DMS 273 (cell line): ENCODE results near the gene NAPEPLD.
"Not testable (repeated sequence)": the region's sequence is repeated elsewhere in the genome, so short reads cannot be mapped to it uniquely, and the experiment has no call there.

Experiments used
- DNase-seq: peaks from one replicate; lab custom pipeline; 2025; ENCODE audit not compliant: unreplicated experiment; lab: John Stamatoyannopoulos, UW

Gene NAPEPLD

DNA sequence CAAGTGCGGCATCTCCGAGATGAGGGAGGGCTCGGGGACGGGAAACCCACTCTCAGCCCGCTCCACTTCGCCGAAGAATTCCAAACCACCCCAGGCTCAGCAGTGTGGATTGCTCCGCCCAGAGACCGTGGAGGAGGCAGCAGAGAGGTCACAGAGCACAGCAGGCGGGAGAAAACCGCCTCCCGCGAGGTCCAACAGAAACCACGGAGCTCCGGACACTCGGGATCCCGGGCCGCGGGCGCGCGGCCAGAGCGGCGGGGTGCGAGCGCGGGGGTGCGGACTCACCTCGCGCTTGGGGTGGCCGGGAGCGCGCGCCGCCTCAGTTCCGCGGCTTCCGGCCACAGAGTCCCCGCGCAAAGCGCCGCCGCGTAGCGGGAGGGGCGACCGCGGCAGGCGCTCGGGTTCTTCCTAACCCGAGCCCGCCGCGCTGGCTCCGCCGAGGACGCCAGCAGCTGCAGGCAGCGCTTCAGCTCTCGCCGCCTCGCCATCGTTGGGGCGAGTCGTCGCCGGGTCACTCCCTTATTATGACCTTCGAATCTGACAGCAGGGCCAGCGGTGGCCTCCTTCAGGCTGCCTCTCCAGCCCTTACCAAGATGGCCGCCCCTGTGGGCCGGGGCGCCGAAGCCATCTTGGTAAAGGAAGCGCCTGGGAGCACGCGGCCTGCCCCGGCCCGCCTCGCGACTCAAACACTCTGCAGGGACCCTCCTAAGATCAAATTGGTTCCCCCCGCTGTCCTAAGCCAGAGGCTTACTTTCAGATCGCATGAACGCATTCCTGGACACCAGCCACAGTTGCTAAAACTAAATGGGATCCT is at the start of gene NAPEPLD:
TSS of gene NAPEPLD (minus strand) at position 106 of the 814 bp plus-strand sequence. CDS start 20,323 bp downstream, outside the sequence.
- DNase-seq = peak; percentile 98

- not testable (repeated sequence) for DNase-seq
Observed at GRCh38 chr7:103198079-103198478, 49.2 kb upstream of the NAPEPLD start.

GRCh38 chr7:103195364-103195763 is 46.5 kb upstream of the NAPEPLD start:
- DNase-seq = not testable (repeated sequence)

- DNase-seq = peak; percentile 72
Observed at GRCh38 chr7:103172415-103173146, 23.7 kb upstream of the NAPEPLD start.

- not testable (repeated sequence) for DNase-seq
Observed at GRCh38 chr7:103171695-103172414, 23.0 kb upstream of the NAPEPLD start.

GRCh38 chr7:103166921-103167544 is 18.1 kb upstream of the NAPEPLD start:
- not testable (repeated sequence) for DNase-seq

- not testable (repeated sequence) for DNase-seq
Observed at GRCh38 chr7:103163087-103163825, 14.4 kb upstream of the NAPEPLD start.

DNA sequence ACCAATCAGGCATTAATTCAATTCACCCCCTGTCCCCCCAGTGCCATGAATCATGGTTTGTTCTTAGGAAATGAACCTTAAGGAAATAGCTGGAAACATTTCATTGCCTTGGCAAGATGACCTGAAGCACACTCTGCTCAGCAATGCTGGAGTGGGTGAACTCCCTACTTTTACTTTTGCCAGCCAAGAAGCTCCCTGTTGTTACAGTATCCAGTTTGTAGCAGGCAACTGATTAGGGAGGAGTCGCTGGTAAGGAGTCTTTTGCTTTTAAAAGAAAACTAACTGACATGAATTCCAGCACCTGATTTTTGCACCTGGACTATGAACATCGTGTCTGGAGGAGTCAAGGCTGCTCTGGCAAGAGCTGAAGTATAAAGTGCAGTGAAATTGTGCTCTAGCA is 13.7 kb upstream of the NAPEPLD start:
- DNase-seq = not testable (repeated sequence)

- DNase-seq = not testable (repeated sequence)
Observed at GRCh38 chr7:103161998-103162616, 13.2 kb upstream of the NAPEPLD start.

- DNase-seq = not testable (repeated sequence)
Observed at GRCh38 chr7:103159072-103159471, 10.2 kb upstream of the NAPEPLD start.

DNA sequence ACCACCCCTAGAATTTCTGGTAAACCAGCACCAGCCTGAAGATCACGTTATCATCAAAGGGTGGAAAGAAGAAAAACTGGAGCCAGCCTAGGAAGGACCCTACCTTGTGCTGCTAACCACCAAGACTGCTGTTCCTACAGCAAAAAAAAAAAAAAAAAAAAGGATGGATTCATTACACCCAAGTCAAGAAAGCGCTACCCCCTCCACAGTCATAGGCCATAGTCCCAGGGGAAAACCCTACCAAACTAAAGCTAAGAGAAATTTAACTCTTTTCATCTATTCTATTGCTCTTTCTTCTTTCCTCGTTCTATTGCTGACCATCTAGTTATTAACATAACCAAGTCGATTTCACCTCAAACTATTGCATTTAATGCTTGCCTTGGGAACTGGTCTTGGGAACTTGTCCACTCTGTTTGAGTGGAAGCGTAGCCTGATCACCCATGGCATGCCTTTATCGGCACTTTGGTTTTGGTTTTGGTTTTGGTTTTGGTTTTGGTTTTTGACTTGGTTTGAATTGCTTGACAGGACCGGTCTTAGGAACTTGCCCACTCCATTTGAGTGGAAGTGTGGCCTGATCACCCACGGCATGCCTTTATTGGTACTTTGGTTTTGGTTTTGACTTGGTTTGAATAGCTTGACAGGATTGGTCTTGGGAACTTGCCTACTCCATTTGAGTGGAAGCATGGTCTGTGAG is 6.6 kb upstream of the NAPEPLD start:
- DNase-seq = not testable (repeated sequence)

DNA sequence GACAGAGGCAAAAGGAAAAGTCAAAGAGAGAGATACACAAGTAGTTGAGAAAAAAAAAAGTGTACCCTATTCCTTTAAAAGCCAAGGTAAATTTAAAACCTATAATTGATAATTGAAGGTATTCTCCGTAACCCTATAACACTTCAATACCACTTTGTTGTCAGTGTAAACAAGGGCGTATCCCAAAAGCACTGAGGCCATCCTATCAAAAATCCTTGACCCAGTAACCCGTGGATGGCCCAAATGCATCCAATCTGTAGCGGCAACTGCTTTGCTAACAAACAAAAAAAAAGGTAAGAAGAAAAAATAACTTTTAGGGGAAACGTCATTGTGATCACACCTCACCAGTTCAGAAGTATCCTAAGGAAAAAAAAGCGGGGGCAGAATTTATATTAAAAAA is 5.1 kb upstream of the NAPEPLD start:
- DNase-seq = no peak

DNA sequence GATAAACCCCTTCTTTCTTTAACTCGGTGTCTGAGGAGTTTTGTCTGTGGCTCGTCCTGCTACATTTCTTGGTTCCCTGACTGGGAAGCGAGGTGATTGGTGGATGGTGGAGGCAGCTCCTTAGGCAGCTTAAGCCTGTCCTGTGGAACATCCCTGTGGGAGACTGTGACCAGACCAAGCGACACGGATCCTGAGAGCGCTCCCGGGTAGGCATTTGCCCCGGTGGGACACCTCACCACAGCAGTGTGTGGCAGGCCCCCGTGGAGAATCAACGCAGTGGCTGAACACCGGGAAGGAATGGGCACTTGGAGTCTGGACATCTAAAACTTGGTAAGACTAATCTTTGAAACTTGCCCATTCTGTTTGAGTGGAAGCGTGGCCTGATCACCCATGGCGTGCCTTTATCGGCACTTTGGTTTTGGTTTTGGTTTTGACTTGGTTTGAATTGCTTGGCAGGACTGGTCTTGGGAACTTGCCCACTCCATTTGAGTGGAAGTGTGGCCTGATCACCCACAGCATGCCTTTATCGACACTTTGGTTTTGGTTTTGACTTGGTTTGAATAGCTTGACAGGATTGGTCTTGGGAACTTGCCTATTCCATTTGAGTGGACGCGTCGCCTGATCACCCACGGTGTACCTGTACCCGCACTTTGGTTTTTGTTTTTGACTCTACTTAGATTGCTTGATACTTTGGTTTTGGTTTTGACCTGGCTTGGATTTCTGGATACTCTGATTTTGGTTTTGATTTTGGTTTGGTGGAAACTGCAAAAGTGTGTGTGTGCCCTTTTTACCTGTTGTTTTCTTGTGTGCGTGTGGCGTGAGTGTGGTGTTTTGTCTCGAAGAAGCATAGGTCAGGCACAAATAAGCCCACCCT is 4.1 kb upstream of the NAPEPLD start:
- not testable (repeated sequence) for DNase-seq

- DNase-seq = not testable (repeated sequence)
Observed at GRCh38 chr7:103151993-103152676, 3.2 kb upstream of the NAPEPLD start.

DNA sequence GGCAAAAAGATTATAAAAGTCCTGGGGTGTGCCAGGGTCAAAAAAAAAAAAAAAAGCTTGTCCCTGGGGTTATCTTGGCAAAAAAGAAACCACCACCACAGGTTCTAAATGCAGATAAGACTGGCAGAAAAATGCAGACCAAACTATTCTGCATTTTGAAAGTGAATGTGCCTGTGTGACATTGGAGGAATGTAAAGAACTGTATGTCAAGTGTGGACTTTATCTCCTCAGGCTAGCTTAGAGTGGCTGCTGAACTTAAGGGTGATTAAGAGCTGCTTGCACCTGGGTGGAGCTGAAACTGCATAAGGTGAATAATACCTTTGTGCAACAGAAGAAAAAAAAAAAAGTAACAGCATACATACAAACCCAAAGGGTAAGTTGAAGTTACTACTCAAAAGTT is 1.3 kb upstream of the NAPEPLD start:
- DNase-seq = peak; percentile 30

DNA sequence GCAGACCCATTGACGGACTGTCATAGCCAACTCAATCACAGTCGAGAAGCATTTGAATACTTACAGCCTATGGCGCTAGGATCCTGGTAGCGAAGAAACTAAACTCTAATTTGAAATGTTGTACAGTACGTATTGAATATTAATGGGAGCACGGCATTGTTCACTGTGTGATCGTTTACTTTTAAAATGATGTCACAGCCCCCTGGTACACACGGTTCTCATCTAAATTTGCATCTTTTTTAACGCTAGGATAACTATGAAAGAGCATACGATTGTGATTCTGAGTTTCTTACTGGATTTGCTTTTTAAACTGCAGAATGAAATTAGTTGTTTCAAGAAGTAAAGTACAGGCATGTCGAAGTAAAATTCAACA is 895 bp upstream of the NAPEPLD start:
- DNase-seq = no peak

GRCh38 chr7:103148131-103148993 is 537 bp downstream of the NAPEPLD start:
- DNase-seq = peak; percentile 49
